HS-27A (cell line): ENCODE measurements around the gene DAPK1.

Source experiments
- DNase-seq: peaks from one replicate; pipeline ENCODE4 v3.0.0-alpha.2; 2012; ENCODE audit warnings: low read depth, missing footprints

The DAPK1 gene

DNA sequence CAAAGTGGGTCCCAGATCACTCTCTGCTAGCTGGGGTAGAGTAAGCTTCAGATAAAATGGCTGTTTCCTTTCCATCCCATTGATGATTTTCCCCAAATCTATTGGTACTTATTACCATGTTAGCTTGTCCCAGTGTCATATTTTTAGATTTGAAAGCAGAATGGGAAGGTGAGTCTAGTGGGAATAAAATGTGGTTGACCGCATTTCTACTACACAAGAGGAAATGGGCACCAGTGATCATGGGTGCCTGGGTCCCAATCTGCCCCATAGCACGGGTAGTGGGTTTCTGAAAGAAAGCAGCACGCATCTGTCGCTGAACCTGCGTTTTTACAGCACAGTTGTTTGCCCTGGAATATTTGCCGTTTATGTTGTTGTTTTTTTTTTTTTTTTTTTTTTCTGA, 20.1 kb downstream of the DAPK1 start:
- DNase-seq: no peak

DNA sequence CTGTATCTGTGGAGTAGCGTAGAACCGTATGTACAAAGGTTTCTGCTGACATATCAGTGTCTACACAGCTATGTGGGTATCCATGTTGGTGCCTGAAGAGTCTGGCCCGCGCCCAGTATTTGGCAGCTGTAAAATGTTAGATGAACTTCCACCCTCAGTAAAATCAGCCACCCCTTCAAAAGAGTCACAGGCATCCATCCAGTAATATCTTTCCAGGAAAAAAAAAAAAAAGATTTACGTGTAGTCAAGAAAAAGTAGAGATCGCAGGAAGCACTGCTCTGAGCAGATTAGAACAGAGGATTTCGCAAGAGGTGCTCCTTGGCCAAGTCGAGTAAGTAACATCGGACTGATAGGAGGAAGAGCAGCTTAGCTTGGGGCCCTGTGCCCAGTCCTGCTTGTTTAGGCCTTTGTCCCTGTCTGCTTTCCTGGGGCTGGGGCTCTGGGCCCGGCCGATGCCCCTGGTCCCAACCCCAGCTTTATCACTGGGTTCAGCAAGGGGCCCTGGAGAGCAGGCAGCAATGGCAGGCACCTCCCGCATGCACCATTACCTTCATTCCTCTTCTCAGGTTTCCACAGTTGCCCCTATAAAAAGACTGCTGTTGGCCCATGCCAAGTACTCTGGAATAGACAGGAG, 21.2 kb downstream of the DAPK1 start:
- DNase-seq: no peak

- DNase-seq: no peak
Observed at GRCh38 chr9:87519461-87519860, 21.8 kb downstream of the DAPK1 start.

DNA sequence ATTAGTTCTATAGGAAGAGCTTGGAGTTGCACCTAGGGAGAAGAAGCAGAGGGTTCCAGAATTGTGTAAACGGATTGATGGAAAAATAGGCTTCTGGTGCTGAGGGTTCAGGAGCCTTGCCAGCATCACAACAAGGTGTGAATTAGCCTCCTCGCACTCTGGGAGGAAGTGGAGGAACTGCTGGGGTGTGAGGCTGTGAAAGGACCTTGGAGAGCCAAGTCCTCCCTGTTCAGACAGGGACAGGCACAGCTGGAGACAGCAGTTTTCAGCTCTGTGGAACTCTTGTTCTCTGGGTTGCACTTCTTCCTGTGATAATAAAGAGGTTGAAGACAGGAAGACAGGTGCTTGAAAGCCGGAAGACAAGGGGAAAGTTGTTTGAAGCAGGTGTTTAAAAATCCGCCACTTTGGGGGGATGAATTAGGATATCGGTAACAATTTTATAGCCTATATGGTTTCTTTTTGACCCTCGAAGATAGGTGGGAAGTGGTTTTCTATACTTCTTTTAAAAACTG, 22.6 kb downstream of the DAPK1 start:
- DNase-seq: no peak

- DNase-seq: no peak
Observed at GRCh38 chr9:87521834-87522233, 24.2 kb downstream of the DAPK1 start.

DNA sequence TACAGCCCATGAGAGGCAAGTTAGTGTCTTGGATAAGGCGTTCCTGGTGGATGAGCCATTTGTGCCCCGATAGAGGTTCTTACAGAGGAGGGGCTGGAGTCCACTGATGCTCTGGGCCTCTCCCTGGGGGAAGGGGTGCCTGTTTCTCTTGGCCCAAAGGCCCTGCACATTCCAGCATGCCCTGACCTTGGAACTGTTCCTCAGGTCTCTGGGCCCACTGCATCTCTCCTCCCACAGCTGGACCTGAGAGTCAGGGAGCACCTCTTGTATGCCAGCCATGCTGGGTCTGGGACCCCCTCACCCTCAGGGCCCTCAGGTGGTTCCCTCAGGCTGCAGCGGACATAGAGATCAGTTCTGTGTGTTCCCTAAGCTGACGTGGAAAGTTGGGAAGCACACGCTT, 26.4 kb downstream of the DAPK1 start:
- no peak for DNase-seq

DNA sequence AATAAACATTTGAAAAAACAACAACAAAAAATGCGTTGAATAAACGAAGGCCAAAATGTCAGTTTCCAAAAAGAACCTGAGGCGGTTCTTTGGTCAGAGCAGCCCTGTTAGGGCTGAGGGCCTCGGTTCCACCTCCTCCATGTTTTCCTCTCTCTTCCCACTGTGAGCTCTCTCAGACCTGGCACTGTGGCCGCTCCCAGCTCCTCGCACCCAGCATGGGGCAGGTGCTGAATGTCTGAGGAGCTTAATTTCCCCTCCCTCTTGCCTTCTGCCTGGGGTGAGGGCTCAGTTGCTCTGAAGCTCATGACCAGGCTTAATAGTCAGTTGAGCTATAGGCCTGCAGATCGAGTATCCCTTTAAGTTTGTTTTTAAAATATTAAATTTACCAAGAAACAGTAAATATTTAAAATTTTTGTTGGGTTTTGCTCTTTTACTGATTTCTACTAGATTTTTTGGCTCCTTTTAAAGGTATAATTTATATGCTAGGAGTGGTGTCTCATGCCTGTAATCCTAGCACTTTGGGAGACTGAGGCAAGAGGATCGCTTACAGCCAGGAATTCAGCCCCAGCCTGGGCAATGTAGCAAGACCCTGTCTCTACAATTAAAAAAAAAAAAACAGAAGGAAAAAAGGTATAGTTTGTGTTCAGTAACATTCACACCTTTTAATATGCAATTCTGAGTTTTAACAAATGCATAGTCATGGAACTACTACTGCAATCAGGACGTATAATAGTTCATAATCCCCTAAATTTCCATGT, 28.1 kb downstream of the DAPK1 start:
- no peak for DNase-seq

- DNase-seq: no peak
Observed at GRCh38 chr9:87527211-87527916, 29.7 kb downstream of the DAPK1 start.

- DNase-seq: no peak
Observed at GRCh38 chr9:87528969-87529368, 31.3 kb downstream of the DAPK1 start.

- no peak for DNase-seq
Observed at GRCh38 chr9:87529671-87530070, 32.0 kb downstream of the DAPK1 start.

DNA sequence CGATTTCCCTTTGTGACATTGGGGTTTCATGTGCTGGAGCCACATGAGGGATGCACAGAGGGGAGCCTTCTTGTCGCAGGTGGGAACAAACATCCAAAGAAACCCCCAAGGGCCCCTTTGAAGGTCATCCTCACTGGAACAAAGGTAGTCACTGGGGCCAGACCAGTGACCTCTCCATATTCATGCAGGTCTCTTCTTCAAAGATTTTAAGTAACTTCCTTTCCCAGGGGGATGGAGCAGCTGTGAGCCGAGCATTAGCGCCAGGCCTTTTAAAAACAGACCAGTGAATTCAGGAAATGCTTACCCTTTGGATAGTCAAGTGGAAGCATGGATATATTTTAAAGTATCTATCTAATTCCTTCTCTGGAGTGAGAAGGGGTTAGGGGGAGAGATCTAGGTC, 33.0 kb downstream of the DAPK1 start:
- no peak for DNase-seq

DNA sequence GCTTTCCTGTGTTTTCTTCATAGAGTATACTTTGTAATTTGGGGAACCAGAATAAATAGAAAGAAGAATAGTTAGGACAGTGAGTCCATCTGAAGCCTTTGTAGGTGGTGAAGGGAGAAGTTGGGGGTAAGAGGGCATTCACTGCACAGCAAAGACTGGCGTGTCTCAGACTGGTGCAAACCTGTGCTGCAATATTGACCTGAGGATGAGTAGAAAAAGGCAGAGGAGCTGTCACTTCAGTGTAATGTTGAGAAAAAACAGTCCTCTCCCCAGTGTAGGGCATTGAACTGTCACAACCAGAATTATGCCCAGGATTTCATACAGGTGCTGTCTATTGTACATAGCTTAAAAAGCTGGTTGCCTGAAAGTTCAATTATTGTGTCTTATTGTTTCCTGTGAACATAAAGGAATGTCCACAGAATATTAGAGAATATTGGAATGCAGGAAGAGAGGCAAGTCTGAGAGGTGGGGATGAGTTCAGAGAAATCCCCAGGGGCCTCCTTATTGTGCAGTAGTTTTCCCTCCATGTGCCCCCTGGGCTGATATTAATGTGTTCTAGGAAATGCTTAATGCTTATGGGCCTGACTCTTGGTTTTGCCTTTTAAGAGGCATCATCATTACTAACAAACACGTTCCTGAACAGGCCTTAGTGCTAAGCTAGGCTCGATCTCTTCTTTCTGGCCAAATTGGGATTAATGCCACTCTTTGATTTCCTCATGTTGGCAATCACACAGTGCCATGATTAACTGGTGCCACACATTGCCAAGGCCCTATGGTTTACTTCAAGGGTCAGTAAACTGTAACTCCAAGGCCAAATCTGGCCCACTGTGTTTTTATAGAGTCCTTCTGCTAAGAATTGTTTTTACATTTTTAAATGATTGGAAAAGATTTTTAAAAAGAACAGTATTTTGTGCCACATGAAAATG, 34.0 kb downstream of the DAPK1 start:
- no peak for DNase-seq

- no peak for DNase-seq
Observed at GRCh38 chr9:87533271-87533670, 35.6 kb downstream of the DAPK1 start.

- DNase-seq: no peak
Observed at GRCh38 chr9:87534036-87534435, 36.4 kb downstream of the DAPK1 start.

DNA sequence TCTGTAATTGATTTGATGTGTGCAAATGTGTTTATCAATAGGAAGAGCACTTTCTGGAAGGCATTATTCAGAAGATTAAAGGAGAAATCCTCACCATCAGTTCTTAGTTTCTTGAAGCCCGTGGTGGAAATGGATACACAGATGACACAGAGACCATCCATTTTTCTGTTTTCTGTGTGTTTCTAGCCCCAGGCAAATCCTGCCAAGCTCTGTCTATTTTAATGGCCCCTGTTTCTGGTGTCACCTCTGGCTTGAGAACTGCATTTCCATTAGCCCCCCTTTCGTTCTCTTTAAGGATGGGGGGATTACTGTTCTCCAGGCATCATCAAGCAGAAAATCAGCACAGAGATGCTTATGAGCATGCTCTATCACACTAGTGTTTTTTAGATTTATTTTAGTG, 37.3 kb downstream of the DAPK1 start:
- DNase-seq: no peak

DNA sequence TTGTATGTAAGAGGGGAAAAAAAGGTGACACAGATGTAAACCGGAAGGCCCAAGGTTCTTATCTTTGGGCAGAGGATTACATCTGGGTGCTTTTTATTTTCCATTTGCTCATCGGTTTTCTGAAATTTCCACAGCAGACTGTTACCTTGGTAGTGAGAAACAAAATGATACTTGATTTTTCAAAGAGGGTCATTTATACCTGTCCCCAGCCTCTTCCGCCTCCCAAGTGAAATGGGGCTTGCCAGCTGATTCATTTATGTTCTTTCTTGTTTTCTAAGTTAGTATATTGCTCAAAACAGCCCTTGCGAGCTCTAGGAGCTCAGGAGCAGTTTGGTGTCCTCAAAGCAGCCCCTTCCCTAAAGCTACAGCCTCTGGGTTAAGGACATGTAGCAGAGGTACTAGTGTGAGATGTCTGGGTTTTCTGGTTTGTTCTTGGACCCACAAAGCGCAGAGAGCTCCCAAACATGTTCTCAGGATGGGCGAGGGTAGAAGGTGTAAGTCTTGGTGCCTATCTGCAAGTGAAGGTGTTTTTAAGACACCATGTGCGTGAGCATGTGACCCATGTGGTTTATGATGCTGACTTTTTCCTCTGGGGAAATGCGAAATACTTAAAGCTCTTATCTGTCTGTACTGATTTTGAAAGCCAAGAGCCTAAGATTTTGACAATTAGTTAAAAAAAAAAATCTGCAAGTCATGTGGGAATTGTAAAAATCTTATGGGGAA, 38.3 kb downstream of the DAPK1 start:
- no peak for DNase-seq

DNA sequence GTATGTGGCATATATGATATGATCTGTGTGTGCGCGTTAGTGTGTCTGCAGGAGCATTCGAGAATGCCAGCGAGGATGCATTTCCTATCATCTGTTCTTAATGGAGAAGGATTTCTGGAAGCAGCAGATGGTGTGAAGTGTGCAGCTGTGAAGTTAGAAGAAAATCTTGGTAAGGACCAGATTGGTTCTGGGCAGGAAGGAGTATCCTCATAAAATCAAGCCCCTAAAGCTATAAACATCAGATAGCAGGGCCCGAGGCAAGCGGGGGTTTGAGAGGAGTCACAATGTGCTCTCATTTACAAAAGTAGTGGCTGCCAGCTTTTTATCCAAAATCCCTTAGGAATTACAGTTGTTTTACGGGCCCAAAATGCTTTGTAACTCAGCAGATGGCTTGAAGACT, 40.0 kb downstream of the DAPK1 start:
- no peak for DNase-seq

GRCh38 chr9:87540444-87541105, 42.9 kb downstream of the DAPK1 start:
- no peak for DNase-seq

- no peak for DNase-seq
Observed at GRCh38 chr9:87541663-87542062, 44.0 kb downstream of the DAPK1 start.

DNA sequence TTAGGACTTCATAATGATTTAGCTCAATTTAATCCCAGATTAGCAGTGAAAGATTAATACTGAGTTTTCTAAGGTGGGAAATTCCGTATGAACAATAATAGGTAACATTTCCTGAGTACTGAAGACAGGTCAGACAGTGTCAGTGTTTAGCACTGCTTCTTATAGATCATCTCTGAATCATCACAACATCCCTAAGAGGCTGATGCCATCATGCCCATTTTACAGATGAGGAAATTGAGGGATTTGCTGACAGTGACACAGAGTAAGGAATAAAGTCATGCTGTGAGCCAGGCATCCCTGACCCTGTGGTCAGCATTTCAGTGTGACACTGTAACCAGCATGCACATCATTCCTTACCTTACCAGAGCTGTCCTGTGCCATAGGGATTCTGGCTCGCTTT, 44.5 kb downstream of the DAPK1 start:
- no peak for DNase-seq

GRCh38 chr9:87543251-87543650, 45.6 kb downstream of the DAPK1 start:
- DNase-seq: no peak
